Measurements from ENCODE around the gene TRIM14. TPM values are rescaled to one million over a fixed set of nuclear protein-coding genes. Genes with fewer than 3 reads are reported as not detected.

TRIM14 gene
- total RNA-seq, 1 experiment from 2014 or later = 20.2 TPM

- Histone ChIP-seq H3K36me3 (ENCODE audit: low read depth) (no peaks in the 10 kb centered on the region; the same call in 1 of the 2 replicates), H3K4me2 (no peak overlapping the region), H3K79me2 (ENCODE audit: low read depth) (no peaks in the 10 kb centered on the region), H3K4me3 (no peak overlapping the region), H3K27me3 (ENCODE audit: insufficient read depth, low read depth) (no peaks in the 10 kb centered on the region), H2AFZ (no peak overlapping the region), H4K20me1 (ENCODE audit: insufficient read depth) (no peaks in the 10 kb centered on the region), H3K9me3 (ENCODE audit: insufficient read depth, low read depth) (no peaks in the 10 kb centered on the region), H3K9me2 (ENCODE audit: insufficient read depth) (no peaks in the 10 kb centered on the region), H3K4me1 (replicated peaks; ENCODE audit: insufficient read depth) (no peaks in the 10 kb centered on the region), H3K27ac (no peak overlapping the region), H3F3A (ENCODE audit: insufficient read depth, low read depth) (peaks cover 3% of the 10 kb centered on the region; the same call in 1 of the 2 replicates)
- BruUV-seq (replicated peaks) = no TSS peak
- POLR2A ChIA-PET (ENCODE audit: unreplicated experiment) = no interaction called here
- TF ChIP-seq EZH2 (IDR thresholded peaks at IDR 0.05; ENCODE audit: low read depth) = no peak
- TF ChIP-seq CTCF (conservative IDR thresholded peaks at IDR 0.05) = no peak
- no peak for DNase-seq
- CTCF ChIA-PET = no interaction called here
- intact Hi-C loops (cut with micrococcal nuclease; ENCODE audit: unreplicated experiment) = no loop called here
Measured at GRCh38 chr9:98095401-98095800, 23.6 kb downstream of the TRIM14 start.

- no peaks in the 10 kb centered on the region for H4K20me1 ChIP-seq (ENCODE audit: insufficient read depth)
- TF ChIP-seq CTCF (conservative IDR thresholded peaks at IDR 0.05) = no peak
- no peak for TF ChIP-seq EZH2 (IDR thresholded peaks at IDR 0.05; ENCODE audit: low read depth)
- no peaks in the 10 kb centered on the region for H3K79me2 ChIP-seq (ENCODE audit: low read depth)
- no peak for DNase-seq
- no peak overlapping the region for H2AFZ ChIP-seq
- ChIA-PET CTCF (interaction anchor here (0.7 kb wide), 1 partner anchor 37 kb away, joined by 3 read pairs; no protein-coding TSS in a partner anchor), POLR2A (ENCODE audit: unreplicated experiment) (no interaction called here)
- H3K4me1 ChIP-seq (replicated peaks; ENCODE audit: insufficient read depth) = no peaks in the 10 kb centered on the region
- H3K36me3 ChIP-seq (ENCODE audit: low read depth) = no peaks in the 10 kb centered on the region
- no peak overlapping the region for H3K4me2 ChIP-seq
- H3K9me2 ChIP-seq (ENCODE audit: insufficient read depth) = no peaks in the 10 kb centered on the region
- no TSS peak for BruUV-seq (replicated peaks)
- peaks cover 3% of the 10 kb centered on the region; the same call in 1 of the 2 replicates for H3F3A ChIP-seq (ENCODE audit: insufficient read depth, low read depth)
- intact Hi-C loops (cut with micrococcal nuclease; ENCODE audit: unreplicated experiment) = no loop called here
- no peak overlapping the region for H3K27ac ChIP-seq
- H3K9me3 ChIP-seq (ENCODE audit: insufficient read depth, low read depth) = no peaks in the 10 kb centered on the region
- H3K4me3 ChIP-seq = no peak overlapping the region
- H3K27me3 ChIP-seq (ENCODE audit: insufficient read depth, low read depth) = no peaks in the 10 kb centered on the region
Measured at GRCh38 chr9:98094851-98095250, 24.2 kb downstream of the TRIM14 start.

- CTCF ChIA-PET = interaction anchor here (0.7 kb wide), 1 partner anchor 38 kb away, joined by 3 read pairs; no protein-coding TSS in a partner anchor
Measured at GRCh38 chr9:98094316-98094715, 24.7 kb downstream of the TRIM14 start.

More at GRCh38 chr9:98094316-98094715, 24.7 kb downstream of the TRIM14 start:
- Histone ChIP-seq H3K9me2 (ENCODE audit: insufficient read depth) (no peaks in the 10 kb centered on the region), H3K36me3 (ENCODE audit: low read depth) (no peaks in the 10 kb centered on the region), H4K20me1 (ENCODE audit: insufficient read depth) (no peaks in the 10 kb centered on the region), H3K9me3 (ENCODE audit: insufficient read depth, low read depth) (no peaks in the 10 kb centered on the region), H3K4me2 (no peak overlapping the region), H3K27ac (no peak overlapping the region), H3K4me1 (replicated peaks; ENCODE audit: insufficient read depth) (no peaks in the 10 kb centered on the region), H2AFZ (no peak overlapping the region), H3K4me3 (no peak overlapping the region), H3K27me3 (ENCODE audit: insufficient read depth, low read depth) (no peaks in the 10 kb centered on the region), H3K79me2 (ENCODE audit: low read depth) (no peaks in the 10 kb centered on the region), H3F3A (ENCODE audit: insufficient read depth, low read depth) (peaks cover 3% of the 10 kb centered on the region; the same call in 1 of the 2 replicates)
- no TSS peak for BruUV-seq (replicated peaks)
- TF ChIP-seq EZH2 (IDR thresholded peaks at IDR 0.05; ENCODE audit: low read depth) = no peak
- TF ChIP-seq CTCF (conservative IDR thresholded peaks at IDR 0.05) = no peak
- intact Hi-C loops (cut with micrococcal nuclease; ENCODE audit: unreplicated experiment) = no loop called here
- DNase-seq = no peak
- POLR2A ChIA-PET (ENCODE audit: unreplicated experiment) = no interaction called here
